ENCODE data around the gene TAP1. TPM values are rescaled to one million over a fixed set of nuclear protein-coding genes. Genes with fewer than 3 reads are reported as not detected.
A peak's percentile ranks its signal among the peaks of the same experiment; 100 is the strongest.

Gene TAP1
- total RNA-seq, 1 experiment from 2014 or later: 12.1 TPM

DNA sequence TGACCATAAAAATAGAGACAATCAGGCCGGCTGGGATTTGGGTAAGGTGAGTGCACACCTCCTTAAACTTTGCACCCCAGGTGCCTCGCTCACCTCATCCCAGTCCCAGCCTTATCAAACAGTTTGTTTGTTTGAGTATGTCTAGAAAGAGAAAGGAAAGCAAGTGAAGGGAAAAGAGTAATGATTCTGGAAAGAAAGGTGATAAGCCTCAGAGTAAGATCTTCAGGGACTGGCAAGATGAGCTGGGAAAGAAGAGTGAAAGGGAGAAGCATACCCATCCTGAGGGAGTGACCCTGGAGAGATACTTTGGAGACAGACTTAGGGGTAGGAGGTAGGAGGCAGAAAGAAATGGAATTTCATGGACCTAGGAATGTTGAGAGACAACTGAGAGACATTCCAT is 16.6 kb downstream of the TAP1 start:
- no peak overlapping the region for H4K5ac ChIP-seq (ENCODE audit: insufficient read length, low read depth, low read length)
- no peak overlapping the region for H2AK5ac ChIP-seq (ENCODE audit: insufficient read length, low read length)
- H3K9me3 ChIP-seq (ENCODE audit: control insufficient read depth, low read depth, low read length): no peaks in the 10 kb centered on the region
- H3T11ph ChIP-seq (ENCODE audit: low read length): no peak overlapping the region
- no peak overlapping the region for H3K9ac ChIP-seq (ENCODE audit: extremely low read depth, insufficient read length, low read length)
- no peak overlapping the region for H3K18ac ChIP-seq (ENCODE audit: insufficient read length, low read depth, low read length)
- H3K4ac ChIP-seq (ENCODE audit: low read depth, low read length): no peak overlapping the region
- H3K27me3 ChIP-seq (ENCODE audit: insufficient read depth, low read length): no peaks in the 10 kb centered on the region
- H3K79me2 ChIP-seq (ENCODE audit: insufficient read depth, low read length): no peaks in the 10 kb centered on the region
- peaks cover 6% of the 10 kb centered on the region for H3K23me2 ChIP-seq (ENCODE audit: insufficient read length, low read depth, low read length, poor library complexity, severe bottlenecking)
- H4K91ac ChIP-seq (ENCODE audit: insufficient read length, low read depth, low read length): no peak overlapping the region
- H3K56ac ChIP-seq (ENCODE audit: insufficient read length, low read depth, low read length): no peak overlapping the region
- no peak overlapping the region for H3K23ac ChIP-seq (ENCODE audit: insufficient read length, low read depth, low read length)
- H2BK12ac ChIP-seq (ENCODE audit: insufficient read length, low read depth, low read length): no peak overlapping the region
- H2BK20ac ChIP-seq (ENCODE audit: low read depth, low read length, poor library complexity, severe bottlenecking): no peak overlapping the region
- H2AFZ ChIP-seq (ENCODE audit: low read length): no peak overlapping the region
- WGBS (ENCODE audit: extremely low coverage, insufficient read length, low lambda C conversion rate): no CpG with 5 or more reads among the region's 2 CpGs
- no peak overlapping the region for H3K14ac ChIP-seq (ENCODE audit: insufficient read depth, low read length)
- peaks cover 4% of the 10 kb centered on the region for H3K27me3 Mint-ChIP-seq (ENCODE audit: low read depth)
- H4K20me1 ChIP-seq (ENCODE audit: control insufficient read depth, insufficient read depth, insufficient read length): no peaks in the 10 kb centered on the region
- no peak overlapping the region for H2BK120ac ChIP-seq (ENCODE audit: low read depth, low read length, poor library complexity, severe bottlenecking)
- H4K8ac ChIP-seq (replicated peaks; ENCODE audit: insufficient read length, low read depth, low read length): no peak overlapping the region
- peaks cover 2 to 18% (median 5%) of the 10 kb centered on the region in 3 experiments; a peak in 6 of 7 replicates for H3K36me3 Mint-ChIP-seq (ENCODE audit: insufficient read depth in 1 of 3, low read depth in 3 of 3)
- H3K9me3 Mint-ChIP-seq: no peaks in the 10 kb centered on the region
- TF ChIP-seq, protein P1, sequence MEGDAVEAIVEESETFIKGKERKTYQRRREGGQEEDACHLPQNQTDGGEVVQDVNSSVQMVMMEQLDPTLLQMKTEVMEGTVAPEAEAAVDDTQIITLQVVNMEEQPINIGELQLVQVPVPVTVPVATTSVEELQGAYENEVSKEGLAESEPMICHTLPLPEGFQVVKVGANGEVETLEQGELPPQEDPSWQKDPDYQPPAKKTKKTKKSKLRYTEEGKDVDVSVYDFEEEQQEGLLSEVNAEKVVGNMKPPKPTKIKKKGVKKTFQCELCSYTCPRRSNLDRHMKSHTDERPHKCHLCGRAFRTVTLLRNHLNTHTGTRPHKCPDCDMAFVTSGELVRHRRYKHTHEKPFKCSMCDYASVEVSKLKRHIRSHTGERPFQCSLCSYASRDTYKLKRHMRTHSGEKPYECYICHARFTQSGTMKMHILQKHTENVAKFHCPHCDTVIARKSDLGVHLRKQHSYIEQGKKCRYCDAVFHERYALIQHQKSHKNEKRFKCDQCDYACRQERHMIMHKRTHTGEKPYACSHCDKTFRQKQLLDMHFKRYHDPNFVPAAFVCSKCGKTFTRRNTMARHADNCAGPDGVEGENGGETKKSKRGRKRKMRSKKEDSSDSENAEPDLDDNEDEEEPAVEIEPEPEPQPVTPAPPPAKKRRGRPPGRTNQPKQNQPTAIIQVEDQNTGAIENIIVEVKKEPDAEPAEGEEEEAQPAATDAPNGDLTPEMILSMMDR (conservative IDR thresholded peaks at IDR 0.05): no peak
- H3K79me1 ChIP-seq (ENCODE audit: insufficient read depth, low read depth, low read length, poor library complexity, severe bottlenecking): no peaks in the 10 kb centered on the region
- no peak overlapping the region for H2BK15ac ChIP-seq (ENCODE audit: low read depth, low read length)
- no peak overlapping the region for H3K27ac ChIP-seq (ENCODE audit: insufficient read length, low read depth, low read length)
- H3K27ac Mint-ChIP-seq: no peak overlapping the region
- no peak overlapping the region for H2BK5ac ChIP-seq (ENCODE audit: insufficient read length, low read length)
- H3K4me1 Mint-ChIP-seq: peaks cover 5 to 18% of the 10 kb centered on the region in 2 experiments
- H3K4me1 ChIP-seq (ENCODE audit: insufficient read depth, low read length): peaks cover 4% of the 10 kb centered on the region; the same call in 1 of the 2 replicates
- H3K4me3 Mint-ChIP-seq: peak overlapping the region; percentile 80 to 86; a peak in 4 of 5 replicates
- DNase-seq: no peak
- H3K4me2 ChIP-seq (ENCODE audit: insufficient read depth, insufficient read length, low read length): peak overlapping the region; percentile 11
